Islet of Langerhans (tissue), 1 donor: Measurements from ENCODE around the gene MYO3B.
"Not testable (repeated sequence)": the region's sequence is repeated elsewhere in the genome, so short reads cannot be mapped to it uniquely, and the experiment has no call there.

Experiments
- FAIRE-seq: peaks from one replicate; lab custom pipeline; 2011; peaks lifted over from hg19 to GRCh38; lab: Jason Lieb, UNC

MYO3B gene

DNA sequence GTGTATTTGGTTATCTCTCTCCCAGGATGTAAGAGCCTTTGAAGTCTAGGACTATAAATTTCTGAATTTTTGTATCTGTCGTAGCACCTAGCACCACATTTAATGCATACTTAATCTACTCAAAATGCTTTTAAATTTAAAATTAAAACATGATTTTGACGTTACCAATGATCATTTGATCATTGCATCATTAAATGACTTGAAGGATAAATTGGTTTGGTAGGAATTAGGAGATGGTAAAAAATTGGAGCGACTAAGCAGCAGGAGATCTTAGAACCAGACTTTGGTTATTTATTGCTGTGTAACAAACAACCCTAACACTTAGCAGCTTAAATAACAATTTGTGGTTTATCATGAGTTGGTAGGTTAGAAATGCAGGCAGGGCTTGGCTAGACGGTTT lies 84.9 kb downstream of the MYO3B start:
- FAIRE-seq: no peak

DNA sequence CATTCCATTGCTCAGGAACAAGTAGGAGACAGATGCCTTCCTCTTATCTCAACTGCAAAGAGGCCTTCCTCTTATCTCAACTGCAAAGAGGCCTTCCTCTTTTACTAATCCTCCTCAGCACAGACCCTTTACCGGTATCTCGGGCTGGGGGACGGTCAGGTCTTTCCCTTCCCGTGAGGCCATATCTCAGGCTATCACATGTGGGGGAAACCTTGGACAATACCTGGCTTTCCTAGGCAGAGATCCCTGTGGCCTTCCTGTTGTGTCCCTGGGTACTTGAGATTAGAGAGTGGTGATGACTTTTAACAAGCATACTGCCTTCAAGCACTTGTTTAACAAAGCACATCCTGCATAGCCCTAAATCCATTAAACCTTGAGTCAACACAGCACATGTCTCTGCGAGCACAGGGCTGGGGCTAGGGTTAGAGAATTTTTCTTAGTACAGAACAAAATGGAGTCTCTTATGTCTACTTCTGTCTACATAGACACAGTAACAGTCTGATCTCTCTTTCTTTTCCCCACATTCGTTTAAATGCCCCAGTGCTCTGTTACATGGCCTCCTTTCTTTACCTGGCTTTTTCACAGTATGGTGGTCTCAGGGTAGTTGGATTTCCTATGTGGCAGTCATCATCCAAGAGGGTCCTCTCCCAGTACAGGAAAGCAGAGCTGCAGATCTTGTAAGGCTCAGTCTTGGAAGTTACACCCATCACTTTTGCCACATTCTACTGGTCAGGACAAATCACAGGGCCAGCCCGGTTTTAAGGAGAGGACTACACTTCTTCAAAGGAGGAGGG lies 86.0 kb downstream of the MYO3B start:
- not testable (repeated sequence) for FAIRE-seq

GRCh38 chr2:170264522-170264860 lies 86.5 kb downstream of the MYO3B start:
- no peak for FAIRE-seq

- FAIRE-seq: no peak
These were observed 86.9 kb downstream of the MYO3B start for GRCh38 chr2:170264865-170265264.

DNA sequence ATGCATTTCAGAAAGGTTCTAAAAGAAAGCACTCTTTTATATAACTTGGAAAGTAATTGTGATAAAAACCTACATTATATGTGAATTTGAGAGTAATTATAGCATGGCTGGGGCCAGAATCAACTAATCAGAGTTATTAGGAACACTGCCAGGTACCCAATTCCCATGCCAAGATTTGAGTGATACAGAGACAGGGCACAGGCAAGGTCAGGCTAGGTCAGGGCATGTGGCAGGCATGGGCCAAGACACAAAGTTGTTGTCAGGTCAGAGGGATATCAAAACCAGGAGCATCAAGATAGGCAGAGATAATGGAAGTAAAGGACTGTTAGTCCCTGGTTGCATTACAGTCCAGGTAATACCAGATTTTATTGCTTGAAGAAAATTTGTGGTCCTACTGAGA lies 87.4 kb downstream of the MYO3B start:
- no peak for FAIRE-seq

- FAIRE-seq: no peak
These were observed 88.4 kb downstream of the MYO3B start for GRCh38 chr2:170266358-170266757.

DNA sequence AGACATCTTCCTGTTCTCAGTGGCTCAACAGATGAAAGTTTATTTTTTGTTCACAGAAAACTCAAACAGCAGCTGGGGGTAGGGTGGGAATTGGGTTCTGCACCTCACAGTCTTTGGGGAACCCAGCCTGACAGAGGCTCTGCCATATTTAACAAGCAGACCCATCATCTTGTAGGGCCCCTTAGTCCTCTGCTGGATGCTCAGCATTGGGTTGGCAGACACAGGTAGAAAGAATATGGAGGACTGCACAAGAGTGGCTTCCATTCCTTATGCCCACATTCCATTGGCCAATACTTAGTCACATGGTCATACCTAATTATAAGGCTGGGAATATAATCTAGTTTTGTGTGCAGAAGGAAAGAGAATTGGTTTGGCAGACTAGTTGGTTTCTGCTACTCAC lies 89.1 kb downstream of the MYO3B start:
- FAIRE-seq: no peak

DNA sequence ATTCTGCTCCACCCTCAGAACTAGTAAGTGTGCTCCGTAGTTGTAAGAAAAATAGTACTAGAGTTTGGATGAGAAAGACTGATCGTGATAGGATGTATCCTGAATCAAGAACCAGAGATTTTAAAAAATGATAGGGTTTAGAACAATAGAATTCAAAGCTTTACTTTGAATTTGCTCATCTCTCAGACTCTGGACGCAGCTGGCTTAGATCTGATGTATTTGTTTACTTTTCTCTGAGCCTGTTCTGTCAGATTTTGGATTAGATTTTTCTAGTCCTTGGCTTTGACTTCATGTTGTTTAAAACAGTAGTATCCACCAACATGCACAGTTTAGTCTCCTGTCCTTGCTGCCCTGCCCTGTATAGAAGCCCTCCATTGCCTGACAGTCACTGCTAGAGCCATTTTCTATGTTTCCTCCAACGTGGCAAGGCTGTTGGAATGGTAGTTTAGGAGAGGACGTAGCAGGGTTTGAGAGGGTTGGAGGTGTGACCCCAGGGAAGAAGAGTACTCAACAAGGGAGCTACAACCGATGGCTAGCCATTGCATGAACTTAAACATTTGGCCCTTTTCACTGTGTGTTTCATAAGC lies 92.4 kb downstream of the MYO3B start:
- no peak for FAIRE-seq

DNA sequence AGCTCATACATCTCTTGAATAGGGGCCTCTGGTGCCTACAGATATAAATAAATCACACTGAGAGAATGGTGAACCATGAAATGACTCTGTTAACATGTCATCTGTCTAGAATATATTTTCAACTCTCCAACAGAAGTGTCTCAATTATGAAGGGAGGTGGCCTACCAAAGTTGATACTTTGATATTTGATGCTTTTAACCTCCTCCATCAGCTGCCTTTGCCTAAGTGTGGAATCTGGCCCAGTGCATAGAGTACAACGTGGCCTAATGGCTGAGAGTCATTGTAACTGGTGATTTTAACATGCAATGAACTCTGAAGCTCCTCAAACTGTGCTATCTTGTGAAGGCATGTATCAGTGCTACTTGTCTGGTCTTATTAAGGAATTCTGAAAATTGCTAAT lies 93.4 kb downstream of the MYO3B start:
- FAIRE-seq: no peak

DNA sequence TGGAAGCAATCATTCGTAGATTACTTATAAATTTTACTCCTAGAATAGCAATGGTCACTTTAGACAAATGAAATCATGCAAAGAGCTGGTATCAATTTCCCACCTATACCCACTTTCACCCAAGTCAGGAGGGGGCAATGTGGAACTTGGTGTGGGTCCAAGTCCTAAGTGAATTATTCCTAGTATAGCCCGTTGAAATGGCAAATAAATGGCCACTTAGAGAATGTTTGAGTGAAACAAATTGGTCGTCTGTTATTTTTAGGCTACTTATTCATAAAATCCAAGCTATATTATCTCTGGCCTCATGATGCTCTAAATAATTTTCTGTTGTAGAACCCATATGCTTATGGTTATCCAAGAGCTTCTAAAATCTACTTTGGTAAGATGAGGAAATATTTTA lies 98.1 kb downstream of the MYO3B start:
- FAIRE-seq: peak; percentile 69

DNA sequence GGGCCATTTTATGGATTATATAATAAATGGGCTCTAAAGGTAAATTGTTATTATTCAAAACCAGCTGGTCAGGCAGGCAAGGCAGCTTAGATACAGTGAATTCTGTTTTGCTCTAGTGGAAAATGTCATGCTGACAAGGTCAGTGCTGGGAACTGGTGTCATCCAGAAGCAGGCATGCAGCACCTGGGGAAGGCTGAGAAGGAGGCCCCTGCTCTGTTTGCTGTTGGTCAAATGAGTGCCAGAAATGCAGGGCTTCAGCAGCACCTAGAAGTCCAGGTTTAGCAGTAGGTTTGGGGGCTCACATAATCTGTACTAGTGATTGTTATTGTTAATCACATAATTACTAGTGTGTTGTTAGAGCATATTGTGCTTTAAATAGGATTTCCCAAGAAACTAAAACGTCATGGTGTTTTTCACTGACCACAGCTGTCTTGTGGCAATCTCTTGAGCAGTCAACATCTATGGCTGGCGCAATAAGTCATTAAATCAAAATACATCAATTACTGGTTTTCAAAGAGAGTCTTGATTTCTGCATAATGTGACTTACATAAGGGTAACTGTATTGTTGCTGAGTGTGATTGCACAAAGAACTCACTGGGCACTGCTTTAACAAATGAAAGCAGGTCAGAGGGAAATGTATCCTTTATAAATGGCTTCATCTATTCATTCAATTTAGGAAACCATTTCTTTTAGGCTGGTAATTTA lies 99.1 kb downstream of the MYO3B start:
- FAIRE-seq: peak; percentile 97

DNA sequence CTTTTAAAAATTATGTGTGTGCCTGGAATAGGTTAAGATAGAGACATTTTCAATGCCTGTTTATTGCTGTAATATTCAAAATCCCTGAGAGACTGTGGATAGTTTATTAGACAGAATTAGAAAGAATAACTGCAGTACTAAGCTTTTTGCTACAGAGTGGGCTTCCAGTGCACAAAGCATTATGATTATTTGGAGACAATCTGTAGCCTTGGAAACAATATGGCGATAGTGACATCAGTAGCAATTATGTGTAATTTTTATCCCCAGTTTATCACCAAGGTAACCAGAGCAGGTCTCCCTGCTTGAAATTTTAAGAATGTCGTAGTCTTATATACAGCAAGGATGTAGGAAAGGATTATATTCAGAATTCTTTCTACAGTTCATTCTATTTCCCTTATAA lies 100.0 kb downstream of the MYO3B start:
- peak; percentile 98 for FAIRE-seq

DNA sequence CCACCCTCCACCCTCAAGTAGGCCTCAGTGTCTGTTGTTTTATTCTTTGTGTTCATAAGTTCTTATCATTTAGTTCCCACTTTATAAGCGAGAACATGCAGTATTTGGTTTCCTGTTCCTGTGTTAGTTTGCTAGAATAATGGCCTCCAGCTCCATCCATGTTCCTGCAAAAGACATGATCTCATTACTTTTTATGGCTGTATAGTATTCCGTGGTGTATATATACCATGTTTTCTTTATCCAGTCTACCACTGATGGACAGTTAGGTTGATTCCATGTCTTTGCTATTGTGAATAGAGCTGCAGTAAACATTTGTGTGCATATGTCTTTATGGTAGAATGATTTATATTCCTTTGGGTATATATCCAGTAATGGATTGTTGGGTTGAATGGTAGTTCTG lies 101.7 kb downstream of the MYO3B start:
- not testable (repeated sequence) for FAIRE-seq

DNA sequence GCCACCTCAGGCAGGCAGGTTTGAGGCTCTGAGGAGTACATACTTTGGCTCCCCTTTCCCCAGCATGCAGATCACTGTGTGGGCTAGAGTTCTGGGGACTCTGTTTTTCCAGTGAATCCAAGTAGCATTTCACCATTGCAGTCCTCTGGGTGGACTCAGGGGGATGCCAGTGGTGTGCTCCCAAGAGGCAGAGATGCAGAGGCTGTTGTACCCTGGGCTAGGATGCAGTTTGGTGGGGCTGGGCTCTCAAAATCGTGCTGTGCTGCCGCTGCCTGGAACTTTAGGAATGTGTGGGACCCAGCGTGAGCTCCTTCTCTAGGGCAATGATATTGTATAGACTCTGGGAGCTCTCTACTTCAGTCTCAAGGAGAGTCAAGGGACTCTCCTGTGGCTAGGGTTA lies 104.9 kb downstream of the MYO3B start:
- no peak for FAIRE-seq

GRCh38 chr2:170284205-170284604 lies 106.3 kb downstream of the MYO3B start:
- FAIRE-seq: no peak

DNA sequence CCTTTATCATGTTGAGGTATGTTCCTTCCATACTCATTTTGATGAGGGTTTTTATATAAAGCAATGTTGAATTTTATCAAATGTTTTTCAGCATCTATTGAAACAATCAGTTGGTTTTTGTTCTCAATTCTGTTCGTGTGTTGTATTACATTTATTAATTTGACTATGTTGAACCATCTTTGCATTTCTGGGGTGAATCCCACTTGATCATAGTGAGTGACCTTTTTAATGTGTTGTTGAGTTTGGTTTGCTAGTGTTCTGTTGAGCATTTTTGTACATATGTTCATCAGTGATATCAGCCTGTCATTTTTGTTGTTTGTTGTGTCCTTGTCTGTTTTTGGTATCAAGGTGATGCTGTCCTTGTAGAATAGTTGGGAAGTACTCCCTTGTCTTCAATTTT lies 110.9 kb downstream of the MYO3B start:
- no peak for FAIRE-seq

- FAIRE-seq: peak; percentile 24
These were observed 113.5 kb downstream of the MYO3B start for GRCh38 chr2:170291474-170291873.

- no peak for FAIRE-seq
These were observed 114.5 kb downstream of the MYO3B start for GRCh38 chr2:170292415-170292814.

DNA sequence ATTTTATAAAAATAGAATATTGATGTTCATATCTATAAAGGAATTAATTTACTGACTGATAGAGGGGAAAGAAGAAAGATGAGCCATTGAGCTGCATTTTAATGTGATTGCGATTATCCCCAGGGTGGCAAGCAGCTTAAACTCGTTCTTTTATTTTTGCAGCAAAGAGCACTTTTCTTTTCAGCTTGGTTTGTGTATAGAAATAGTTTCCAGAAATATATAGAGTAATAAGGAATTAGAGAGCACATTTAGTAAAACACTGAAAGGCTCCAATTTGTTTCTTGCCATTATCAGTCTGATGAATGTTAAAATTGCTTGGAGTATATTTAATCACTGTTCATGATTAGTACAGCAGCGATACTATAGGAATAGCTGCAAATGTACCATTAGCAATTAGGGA lies 119.5 kb downstream of the MYO3B start:
- FAIRE-seq: no peak

DNA sequence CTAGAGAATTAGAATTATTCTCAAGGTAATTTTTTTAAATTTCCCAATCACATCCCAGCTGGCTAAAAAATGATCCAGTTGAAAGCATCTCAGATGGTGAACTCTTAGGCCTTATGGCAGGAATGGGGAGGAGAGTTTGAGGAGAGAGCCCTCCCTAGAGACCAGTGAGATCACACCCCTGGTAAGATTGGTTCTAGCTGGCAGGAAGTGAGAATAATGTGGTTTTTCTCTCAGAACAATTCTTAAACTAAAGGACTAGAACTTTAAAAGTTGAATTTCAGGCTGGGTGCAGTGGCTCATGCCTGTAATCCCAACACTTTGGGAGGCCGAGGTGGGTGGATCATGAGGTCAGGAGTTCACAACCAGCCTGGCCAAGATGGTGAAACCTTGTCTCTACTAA lies 120.2 kb downstream of the MYO3B start:
- no peak for FAIRE-seq

DNA sequence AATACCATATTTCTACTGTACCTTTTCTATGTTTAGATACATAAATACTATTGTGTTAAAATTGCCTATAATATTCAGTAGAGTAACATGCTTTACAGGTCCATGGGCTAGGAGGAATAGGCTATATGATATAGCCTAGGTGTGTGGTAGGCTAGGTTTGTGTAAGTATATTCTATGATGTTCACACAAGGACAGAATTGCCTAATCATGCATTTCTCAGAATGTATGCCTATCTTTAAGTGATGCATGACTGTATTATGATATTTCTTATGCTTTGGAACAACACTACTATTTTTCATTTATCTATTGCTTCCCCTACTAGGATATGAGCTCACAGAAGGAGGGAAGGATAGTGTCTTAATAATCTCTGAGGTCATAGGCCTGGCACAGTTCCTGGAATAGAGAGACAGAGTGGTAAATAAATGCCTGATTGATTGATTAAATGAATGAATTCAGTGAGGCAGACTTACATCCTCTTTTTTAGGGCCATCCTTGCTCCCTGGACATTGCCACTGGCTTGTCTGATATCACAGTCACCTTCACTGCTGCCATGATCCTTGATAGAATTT lies 121.0 kb downstream of the MYO3B start:
- FAIRE-seq: no peak

DNA sequence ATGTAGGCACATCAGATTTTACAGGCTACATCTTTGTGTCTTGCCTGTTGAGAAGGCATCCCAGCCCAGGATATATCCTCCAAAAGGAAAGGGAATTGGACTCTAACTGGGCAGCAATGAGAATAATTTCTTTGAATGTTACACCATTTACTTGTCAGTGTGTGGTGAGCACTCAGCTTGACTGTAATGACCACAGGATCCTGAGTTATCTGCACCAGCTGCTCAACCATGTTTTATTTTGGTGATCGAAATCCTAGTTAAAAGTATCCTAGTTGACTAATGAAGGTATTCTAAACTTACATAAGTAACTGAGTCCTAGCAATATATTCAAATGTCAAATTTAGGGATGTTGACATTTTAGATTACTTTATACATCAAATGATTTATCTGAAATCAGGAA lies 123.0 kb downstream of the MYO3B start:
- FAIRE-seq: no peak

GRCh38 chr2:170301626-170302025 lies 123.7 kb downstream of the MYO3B start:
- FAIRE-seq: no peak
